ENCODE data around the gene APC2.

GRCh38 chr19:1489463-1490310, 39.8 kb downstream of the APC2 start:
- TF ChIP-seq, protein P1, sequence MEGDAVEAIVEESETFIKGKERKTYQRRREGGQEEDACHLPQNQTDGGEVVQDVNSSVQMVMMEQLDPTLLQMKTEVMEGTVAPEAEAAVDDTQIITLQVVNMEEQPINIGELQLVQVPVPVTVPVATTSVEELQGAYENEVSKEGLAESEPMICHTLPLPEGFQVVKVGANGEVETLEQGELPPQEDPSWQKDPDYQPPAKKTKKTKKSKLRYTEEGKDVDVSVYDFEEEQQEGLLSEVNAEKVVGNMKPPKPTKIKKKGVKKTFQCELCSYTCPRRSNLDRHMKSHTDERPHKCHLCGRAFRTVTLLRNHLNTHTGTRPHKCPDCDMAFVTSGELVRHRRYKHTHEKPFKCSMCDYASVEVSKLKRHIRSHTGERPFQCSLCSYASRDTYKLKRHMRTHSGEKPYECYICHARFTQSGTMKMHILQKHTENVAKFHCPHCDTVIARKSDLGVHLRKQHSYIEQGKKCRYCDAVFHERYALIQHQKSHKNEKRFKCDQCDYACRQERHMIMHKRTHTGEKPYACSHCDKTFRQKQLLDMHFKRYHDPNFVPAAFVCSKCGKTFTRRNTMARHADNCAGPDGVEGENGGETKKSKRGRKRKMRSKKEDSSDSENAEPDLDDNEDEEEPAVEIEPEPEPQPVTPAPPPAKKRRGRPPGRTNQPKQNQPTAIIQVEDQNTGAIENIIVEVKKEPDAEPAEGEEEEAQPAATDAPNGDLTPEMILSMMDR (IDR thresholded peaks at IDR 0.05), result peak in 2 of 6 experiments; percentile 10 to 11
- no peak for TF ChIP-seq POLR2A (IDR thresholded peaks at IDR 0.05)
